ENCODE data around the gene HRH1.
"Not testable (repeated sequence)": the region's sequence is repeated elsewhere in the genome, so short reads cannot be mapped to it uniquely, and the experiment has no call there.

The HRH1 gene

GRCh38 chr3:11154036-11154952 is at the start of gene HRH1:
Gene HRH1 (plus strand): TSS chr3:11154493. CDS start chr3:11259038, 104,545 bp downstream.
- no peak for DNase-seq

GRCh38 chr3:11113316-11113715 is 41.0 kb upstream of the HRH1 start:
- DNase-seq = not testable (repeated sequence)

GRCh38 chr3:11115548-11115947 is 38.7 kb upstream of the HRH1 start:
- DNase-seq = no peak

GRCh38 chr3:11116336-11117059 is 37.8 kb upstream of the HRH1 start:
- no peak for DNase-seq

- DNase-seq = no peak
Observed at GRCh38 chr3:11117591-11117990, 36.7 kb upstream of the HRH1 start.

GRCh38 chr3:11118181-11118682 is 36.1 kb upstream of the HRH1 start:
- no peak for DNase-seq

- no peak for DNase-seq
Observed at GRCh38 chr3:11120091-11120805, 34.0 kb upstream of the HRH1 start.

- DNase-seq = no peak
Observed at GRCh38 chr3:11126653-11127052, 27.6 kb upstream of the HRH1 start.

GRCh38 chr3:11128682-11129632 is 25.3 kb upstream of the HRH1 start:
- no peak for DNase-seq

GRCh38 chr3:11130385-11130784 is 23.9 kb upstream of the HRH1 start:
- no peak for DNase-seq

GRCh38 chr3:11131371-11131770 is 22.9 kb upstream of the HRH1 start:
- DNase-seq = no peak

GRCh38 chr3:11131886-11132285 is 22.4 kb upstream of the HRH1 start:
- DNase-seq = not testable (repeated sequence)

- no peak for DNase-seq
Observed at GRCh38 chr3:11132861-11133260, 21.4 kb upstream of the HRH1 start.

GRCh38 chr3:11134794-11135193 is 19.5 kb upstream of the HRH1 start:
- DNase-seq = no peak

GRCh38 chr3:11136116-11136515 is 18.2 kb upstream of the HRH1 start:
- DNase-seq = no peak

GRCh38 chr3:11136830-11137626 is 17.3 kb upstream of the HRH1 start:
- no peak for DNase-seq

GRCh38 chr3:11137627-11137959 is 16.7 kb upstream of the HRH1 start:
- DNase-seq = no peak

- DNase-seq = no peak
Observed at GRCh38 chr3:11138371-11138770, 15.9 kb upstream of the HRH1 start.

GRCh38 chr3:11140030-11140712 is 14.1 kb upstream of the HRH1 start:
- DNase-seq = no peak

GRCh38 chr3:11140713-11141104 is 13.6 kb upstream of the HRH1 start:
- DNase-seq = no peak

GRCh38 chr3:11143476-11143875 is 10.8 kb upstream of the HRH1 start:
- no peak for DNase-seq

Data from DMS79 treated with DMSO at 0.1 percent for 48 hours (cell line).